Measurements from ENCODE around the gene SSBP3.
"Not testable (repeated sequence)": the region's sequence is repeated elsewhere in the genome, so short reads cannot be mapped to it uniquely, and the experiment has no call there.

SSBP3 gene

DNA sequence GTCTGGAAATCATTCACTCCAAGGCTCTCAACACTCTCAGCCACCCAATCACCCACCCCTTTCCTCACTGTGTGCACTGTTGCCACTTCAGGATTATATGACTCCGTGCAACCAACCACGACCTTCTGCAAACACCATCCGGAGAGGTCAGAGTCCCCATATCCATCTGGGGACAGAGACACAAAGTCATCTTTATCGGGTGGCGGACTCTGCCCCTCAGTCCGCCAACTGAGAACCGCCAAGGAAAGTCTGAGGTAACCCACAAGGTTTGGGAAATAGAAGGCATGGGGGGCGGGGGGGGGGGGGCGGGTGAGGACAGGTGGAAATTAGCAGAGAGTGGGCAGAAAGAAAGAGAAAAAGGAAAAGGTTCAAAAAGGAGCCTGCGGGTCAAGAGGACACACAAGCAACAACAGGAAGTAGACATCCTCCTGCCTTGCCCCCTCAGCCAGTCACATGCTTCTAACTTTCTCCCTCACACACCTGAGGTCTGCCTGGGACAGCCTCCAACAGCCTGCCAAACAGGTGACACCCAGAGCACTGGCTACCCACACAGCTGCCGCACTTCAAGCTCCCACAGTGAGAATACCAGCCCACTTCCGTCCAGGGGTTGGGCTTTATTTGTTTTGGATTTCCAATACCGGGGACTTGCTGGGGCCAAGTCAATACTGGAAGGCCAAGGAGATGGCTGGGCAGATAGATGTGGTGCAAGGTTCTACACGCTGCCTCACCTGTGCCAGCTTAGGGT, 58.1 kb downstream of the SSBP3 start:
- no peak for DNase-seq

DNA sequence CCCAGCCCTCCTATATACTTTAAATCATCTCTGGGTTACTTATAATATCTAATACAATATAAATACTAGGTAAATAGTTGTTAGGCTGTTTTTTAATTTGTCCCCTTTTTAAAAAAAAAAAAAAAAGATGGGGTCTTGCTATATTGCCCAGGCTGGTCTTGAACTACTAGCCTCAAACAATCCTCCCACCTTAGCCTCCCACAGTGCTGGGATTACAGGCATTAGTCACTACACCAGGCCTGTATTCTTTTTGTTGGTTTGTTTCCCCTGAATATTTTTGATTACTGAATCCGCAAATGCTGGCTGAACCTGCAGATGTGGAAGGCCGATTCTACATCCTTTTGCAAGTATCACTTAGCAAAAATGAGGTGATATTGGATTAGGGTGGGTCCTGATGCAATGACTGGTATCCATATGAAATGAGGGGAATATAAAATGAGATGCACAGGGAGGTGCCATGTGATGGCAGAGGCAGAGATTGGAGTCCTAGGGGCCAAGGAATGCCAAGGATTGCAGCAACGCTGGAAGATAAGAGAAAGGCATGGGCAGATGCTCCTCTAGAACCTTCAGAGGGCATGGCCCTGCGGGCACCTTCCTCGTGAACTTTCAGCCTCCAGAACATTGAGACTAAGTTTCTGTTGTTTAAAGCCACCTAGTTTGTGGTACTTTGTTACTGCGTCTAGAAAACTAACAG, 58.8 kb downstream of the SSBP3 start:
- DNase-seq, result no peak

- not testable (repeated sequence) for DNase-seq
Observed at GRCh38 chr1:54345548-54345947, 60.6 kb downstream of the SSBP3 start.

DNA sequence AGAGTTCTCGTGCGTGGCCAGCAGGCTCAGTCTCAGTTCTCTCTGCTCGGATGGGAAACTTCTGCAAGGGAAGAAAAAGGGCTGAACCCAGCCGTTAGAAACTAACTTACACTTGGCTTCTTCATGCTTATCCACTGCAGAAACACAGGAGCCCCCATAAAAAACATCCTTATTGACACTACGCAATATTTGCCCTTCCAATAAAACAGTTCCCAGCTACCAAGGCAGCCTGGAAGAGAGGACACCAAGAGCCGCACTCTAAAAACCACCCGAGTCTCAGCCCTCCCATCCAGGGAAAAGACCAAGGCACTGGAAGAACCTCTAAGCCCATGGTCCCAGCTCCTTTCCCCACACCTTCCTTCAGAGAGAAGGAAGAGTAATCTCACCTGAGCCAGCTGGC, 61.1 kb downstream of the SSBP3 start:
- DNase-seq, result no peak

GRCh38 chr1:54342742-54343687, 63.2 kb downstream of the SSBP3 start:
- DNase-seq, result no peak

GRCh38 chr1:54342288-54342687, 63.9 kb downstream of the SSBP3 start:
- DNase-seq, result no peak

DNA sequence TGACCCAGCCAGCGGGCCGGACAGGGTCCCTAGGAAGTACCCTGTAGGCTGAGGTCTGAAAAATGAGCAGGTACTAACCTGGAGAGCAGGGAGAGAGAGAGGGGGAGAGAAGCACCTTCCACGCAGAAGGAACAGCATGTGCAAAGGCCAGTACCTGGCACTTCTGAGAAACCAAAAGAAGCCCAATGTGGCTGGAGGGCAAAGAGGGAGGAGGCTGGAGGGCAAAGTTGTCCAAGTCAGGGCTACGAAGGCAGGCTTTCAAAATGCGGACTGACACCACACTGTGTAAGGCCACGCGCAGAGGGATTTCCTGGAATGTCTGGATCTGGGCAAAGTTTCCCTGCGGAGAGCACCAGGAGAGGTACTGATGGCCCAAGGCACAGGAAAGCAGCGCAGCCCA, 64.4 kb downstream of the SSBP3 start:
- DNase-seq, result no peak

DNA sequence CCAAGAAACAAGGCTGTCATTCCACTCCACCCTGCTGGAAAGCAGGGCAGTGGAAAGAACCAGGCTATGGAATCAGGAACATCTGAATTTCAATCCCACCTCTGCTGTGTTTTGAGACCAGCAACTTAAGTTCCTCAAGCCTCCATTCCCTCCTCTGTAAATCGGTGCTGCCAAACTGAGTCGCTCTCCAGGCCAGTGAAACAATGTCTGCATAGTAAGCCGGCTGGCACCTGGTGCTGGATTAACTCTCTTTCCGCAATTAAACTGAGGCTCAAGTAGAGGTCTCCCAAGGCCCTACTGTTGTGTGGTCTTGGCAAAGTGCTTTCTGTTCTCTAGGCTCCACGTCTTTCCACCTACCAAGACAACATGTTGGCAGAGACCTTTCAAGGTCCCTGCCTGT, 65.3 kb downstream of the SSBP3 start:
- no peak for DNase-seq

- DNase-seq, result no peak
Observed at GRCh38 chr1:54340434-54340833, 65.8 kb downstream of the SSBP3 start.

DNA sequence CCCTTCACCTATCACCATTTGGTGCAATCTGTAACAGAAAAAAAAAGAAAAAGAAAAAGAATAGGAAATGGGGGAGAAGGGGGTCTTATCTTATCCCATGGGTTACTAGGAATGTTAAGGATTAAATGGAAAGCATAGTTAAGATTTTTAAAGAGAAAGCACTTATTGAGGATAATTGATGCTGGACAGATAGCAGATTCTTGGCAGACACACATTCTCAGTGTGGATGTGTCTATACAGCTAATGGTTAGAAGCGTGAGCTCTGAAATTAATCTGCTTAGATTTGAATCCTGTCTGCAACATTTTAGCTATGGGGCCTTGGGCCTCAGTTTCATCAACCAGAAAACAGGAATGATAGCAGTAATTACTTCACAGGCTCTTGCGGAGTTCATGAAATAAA, 67.1 kb downstream of the SSBP3 start:
- DNase-seq, result no peak

GRCh38 chr1:54338464-54338863, 67.7 kb downstream of the SSBP3 start:
- no peak for DNase-seq

DNA sequence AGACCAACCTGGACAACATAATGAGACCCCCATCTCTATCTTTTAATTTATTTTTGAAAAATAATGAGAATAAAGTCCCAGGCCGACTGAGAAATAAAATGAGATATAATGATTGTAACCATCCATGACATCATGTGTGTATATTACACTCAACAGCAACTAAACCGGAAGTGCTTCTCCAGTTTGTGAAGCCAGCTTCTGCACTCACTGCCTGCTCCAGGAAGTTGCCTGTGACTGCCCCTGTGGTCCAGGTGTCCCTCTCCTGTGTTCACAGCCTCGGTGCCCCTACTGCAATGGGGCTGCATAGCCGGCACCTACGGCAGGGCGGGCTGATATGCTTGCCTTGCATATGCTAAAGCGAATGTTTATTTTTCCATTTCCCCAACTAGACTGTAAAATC, 68.3 kb downstream of the SSBP3 start:
- DNase-seq, result no peak

DNA sequence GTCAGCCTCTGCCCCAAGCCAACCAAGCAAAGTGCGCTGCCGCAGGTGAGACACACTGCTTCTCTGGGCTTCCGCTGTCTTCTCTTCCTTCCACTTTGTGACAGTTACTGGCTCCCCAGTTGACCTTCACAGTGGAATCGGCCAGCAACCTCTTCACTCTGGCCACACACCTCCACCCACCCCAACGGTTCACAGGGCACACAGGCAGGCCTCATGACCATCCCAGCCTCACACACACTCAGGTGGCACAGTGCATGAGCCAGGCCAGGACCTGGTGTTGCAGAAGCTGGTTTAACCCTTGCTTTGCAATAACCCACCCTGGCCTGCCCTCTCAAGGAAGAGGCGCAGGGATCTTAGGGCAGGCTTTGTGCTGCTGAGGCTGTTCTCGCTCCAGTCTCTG, 69.2 kb downstream of the SSBP3 start:
- no peak for DNase-seq

DNA sequence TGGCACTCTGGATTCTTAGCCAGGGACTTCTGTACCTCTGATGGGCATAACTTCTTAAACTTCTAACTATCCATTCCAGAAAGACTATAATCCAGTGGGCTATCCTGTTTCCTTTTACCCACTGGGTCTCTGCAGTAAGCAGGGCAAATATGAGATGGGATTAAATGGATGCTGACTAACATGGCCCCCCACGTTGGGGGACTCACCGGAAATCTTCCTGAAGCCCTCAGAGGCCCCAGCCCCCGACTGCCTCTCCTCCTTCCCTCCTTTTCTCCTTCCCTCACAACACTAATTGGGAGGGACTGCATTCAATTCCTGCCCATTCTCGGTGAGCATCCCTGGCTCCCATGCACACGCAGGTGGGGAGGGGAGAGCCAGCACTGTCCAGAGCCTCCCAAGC, 70.1 kb downstream of the SSBP3 start:
- DNase-seq, result no peak

DNA sequence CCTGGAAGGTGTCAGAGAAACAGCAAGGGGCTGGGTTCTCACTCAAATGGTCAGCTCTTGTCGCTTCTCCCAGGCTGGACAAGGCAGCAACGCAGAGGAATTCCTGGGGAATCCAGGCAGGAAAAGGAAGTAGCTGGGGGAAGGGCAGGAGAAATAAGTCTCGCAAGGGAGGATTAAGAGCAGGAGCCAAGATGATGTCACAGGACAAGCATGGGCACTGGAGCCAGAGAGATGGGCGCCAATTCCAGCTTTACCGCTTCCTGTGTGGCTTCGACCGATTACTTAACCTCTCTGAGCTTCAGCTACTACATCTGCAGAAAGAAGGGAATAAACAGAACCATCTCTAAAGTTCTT, 70.5 kb downstream of the SSBP3 start:
- no peak for DNase-seq

- DNase-seq, result no peak
Observed at GRCh38 chr1:54335011-54335754, 71.0 kb downstream of the SSBP3 start.

GRCh38 chr1:54332781-54333585, 73.2 kb downstream of the SSBP3 start:
- DNase-seq, result no peak

DNA sequence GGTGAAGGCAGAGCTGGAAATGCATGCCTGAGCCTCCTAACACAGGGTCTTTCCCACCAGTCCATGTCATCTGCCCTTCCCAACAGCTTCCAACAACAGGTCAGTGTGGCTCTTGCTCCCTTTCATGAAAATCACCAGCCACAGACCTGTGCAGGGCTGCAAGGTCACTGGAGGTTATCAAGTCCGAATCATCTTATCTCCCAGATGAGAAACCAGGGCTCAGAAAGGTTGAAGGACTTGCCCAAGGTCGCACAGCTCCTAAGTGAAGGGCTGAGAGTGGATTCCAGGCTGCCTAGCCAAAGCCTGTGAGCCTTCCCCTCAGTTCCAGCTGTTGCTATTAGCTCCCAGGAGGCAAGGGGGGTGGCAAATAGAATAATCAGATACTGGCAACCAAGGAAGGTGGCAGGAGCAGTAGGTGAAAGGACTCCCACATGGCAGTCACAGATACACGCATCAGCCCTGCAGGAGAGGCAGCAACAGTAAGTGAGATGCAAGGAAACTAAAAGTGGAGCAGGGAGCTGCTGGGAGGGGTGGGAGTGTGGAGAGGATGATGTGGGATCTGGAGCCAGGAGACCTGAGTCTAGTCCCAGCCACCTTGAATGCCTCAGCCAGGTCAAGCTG, 74.2 kb downstream of the SSBP3 start:
- DNase-seq, result no peak

GRCh38 chr1:54331091-54331772, 75.0 kb downstream of the SSBP3 start:
- no peak for DNase-seq

DNA sequence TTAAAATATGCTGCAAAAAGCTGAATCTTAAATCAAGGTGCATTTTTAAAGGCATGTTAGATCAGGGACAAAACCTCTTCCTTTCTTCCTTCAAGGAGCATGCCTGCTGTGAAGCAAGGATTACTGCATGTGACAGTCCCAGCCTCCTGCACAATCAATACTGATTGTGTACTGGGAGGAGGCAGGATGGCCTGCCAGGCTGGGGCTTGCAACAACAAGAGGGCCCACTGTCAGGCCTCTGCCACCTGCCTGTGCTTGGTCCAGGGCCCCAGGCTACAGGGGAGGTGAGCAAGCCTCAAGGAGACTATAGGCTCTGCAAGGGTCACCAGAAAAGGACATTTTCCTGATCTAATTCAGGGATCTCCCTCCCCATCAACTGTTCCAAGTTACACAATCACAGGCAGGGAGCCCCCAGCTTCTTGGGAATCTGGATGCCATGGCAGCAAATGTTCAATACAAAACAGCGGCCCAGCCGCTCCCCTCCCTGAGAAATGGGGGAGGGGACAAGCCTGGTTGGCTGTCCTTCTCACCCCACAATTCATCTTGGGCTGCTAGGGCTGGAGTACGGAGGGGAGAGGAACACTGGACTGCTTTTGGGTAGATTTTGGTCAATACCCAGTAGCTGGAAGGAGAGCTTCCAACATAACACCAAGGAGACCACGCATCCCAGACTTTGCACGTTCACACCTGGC, 76.7 kb downstream of the SSBP3 start:
- no peak for DNase-seq

Data from CD4-positive, alpha-beta T cell treated with Interferon gamma for 1 hour (primary cell).